WI38 (cell line): ENCODE data around the gene VPS35.

ENCODE experiments used
- H3K4me3 ChIP-seq: 2 replicates; pipeline ENCODE4 v1.5.1; 2011; ENCODE audit warnings: low read depth, mild to moderate bottlenecking, control low read depth, low read length
- CTCF ChIP-seq: IDR thresholded peaks from 2 replicates; pipeline ENCODE4 v1.5.1; 2012; ENCODE audit warnings: low read depth, mild to moderate bottlenecking, control low read depth, low read length

The VPS35 gene

GRCh38 chr16:46712911-46713310 lies 23.9 kb upstream of the VPS35 start:
- no peak overlapping the region for H3K4me3 ChIP-seq
- no peak for TF ChIP-seq CTCF

- TF ChIP-seq CTCF: no peak
- no peak overlapping the region for H3K4me3 ChIP-seq
Measured at GRCh38 chr16:46711106-46712058, 22.4 kb upstream of the VPS35 start.

- no peak overlapping the region for H3K4me3 ChIP-seq
- TF ChIP-seq CTCF: no peak
Measured at GRCh38 chr16:46709469-46710005, 20.6 kb upstream of the VPS35 start.

- TF ChIP-seq CTCF: no peak
- no peak overlapping the region for H3K4me3 ChIP-seq
Measured at GRCh38 chr16:46706642-46707041, 17.7 kb upstream of the VPS35 start.

GRCh38 chr16:46702030-46702429 lies 13.1 kb upstream of the VPS35 start:
- no peak overlapping the region for H3K4me3 ChIP-seq
- TF ChIP-seq CTCF: no peak

- no peak for TF ChIP-seq CTCF
- H3K4me3 ChIP-seq: no peak overlapping the region
Measured at GRCh38 chr16:46701615-46702014, 12.6 kb upstream of the VPS35 start.

- no peak for TF ChIP-seq CTCF
- no peak overlapping the region for H3K4me3 ChIP-seq
Measured at GRCh38 chr16:46700048-46700447, 11.1 kb upstream of the VPS35 start.
